Measurements from ENCODE around the gene CXCL17. TPM values are rescaled to one million over a fixed set of nuclear protein-coding genes. Genes with fewer than 3 reads are reported as not detected.

The CXCL17 gene
- total and polyA plus RNA-seq, 2 experiments from 2014 or later = 0.39 TPM; not detected in 1

GRCh38 chr19:42445948-42446347 lies 3.2 kb upstream of the CXCL17 start (continued):
- TF ChIP-seq REST (IDR thresholded peaks at IDR 0.05; ENCODE audit: unreplicated experiment) = no peak
- no peak for TF ChIP-seq JUNB (IDR thresholded peaks at IDR 0.05; ENCODE audit: unreplicated experiment)
- TF ChIP-seq POLR2AphosphoS5 (IDR thresholded peaks at IDR 0.05; ENCODE audit: low read depth) = no peak
- TF ChIP-seq ZNF331 (CRISPR knock-in tag; IDR thresholded peaks at IDR 0.05; ENCODE audit: low read depth) = no peak

- H3K4me3 Mint-ChIP-seq = no peak overlapping the region
Measured at GRCh38 chr19:42443944-42444398, 1.2 kb upstream of the CXCL17 start.

More at GRCh38 chr19:42443944-42444398, 1.2 kb upstream of the CXCL17 start:
- no peak overlapping the region for H3K27ac Mint-ChIP-seq
- Histone ChIP-seq H4K20me1 (replicated peaks; ENCODE audit: insufficient read depth) (no peaks in the 10 kb centered on the region), H3K27me3 (ENCODE audit: insufficient read depth) (no peaks in the 10 kb centered on the region), H3K9me2 (ENCODE audit: insufficient read depth) (no peaks in the 10 kb centered on the region), H3K79me2 (replicated peaks; ENCODE audit: insufficient read depth) (no peaks in the 10 kb centered on the region), H3K4me3 (no peak overlapping the region), H3K36me3 (ENCODE audit: insufficient read depth) (no peaks in the 10 kb centered on the region), H3K27ac (ENCODE audit: low read depth) (no peak overlapping the region), H3K4me1 (ENCODE audit: insufficient read depth) (peaks cover 12% of the 10 kb centered on the region; the same call in 1 of the 2 replicates), H3F3A (replicated peaks; ENCODE audit: low read depth) (peaks cover 4% of the 10 kb centered on the region; the same call in 1 of the 2 replicates), H2AFZ (no peak overlapping the region), H3K4me2 (no peak overlapping the region)
- peaks cover 3% of the 10 kb centered on the region for H3K27me3 Mint-ChIP-seq (ENCODE audit: insufficient read depth, low read depth, poor library complexity)
- H3K9me3 Mint-ChIP-seq = no peaks in the 10 kb centered on the region; the same call in 2 of the 3 replicates
- H3K36me3 Mint-ChIP-seq (ENCODE audit: low read depth) = no peaks in the 10 kb centered on the region
- DNase-seq (ENCODE audit: low spot score) = no peak
- TF ChIP-seq ZNF462 (CRISPR knock-in tag; IDR thresholded peaks at IDR 0.05) (no peak), STAT1 (IDR thresholded peaks at IDR 0.05; ENCODE audit: unreplicated experiment) (no peak)
- ATAC-seq = no peak
- peaks cover 18% of the 10 kb centered on the region for H3K4me1 Mint-ChIP-seq

Data from GM23338 (cell line).